GM12891 (cell line): ENCODE results near the gene LEAP2.

Experiments
- POLR2A ChIP-seq: IDR thresholded peaks from 2 replicates; pipeline ENCODE4 v1.6.1; 2011; ENCODE audit warnings: low read depth, low read length, control low read depth
- POU2F2 ChIP-seq: IDR thresholded peaks from 2 replicates; pipeline ENCODE4 v1.6.1; 2011; ENCODE audit warnings: low read depth, mild to moderate bottlenecking, control low read depth, low read length, moderate library complexity

DNA sequence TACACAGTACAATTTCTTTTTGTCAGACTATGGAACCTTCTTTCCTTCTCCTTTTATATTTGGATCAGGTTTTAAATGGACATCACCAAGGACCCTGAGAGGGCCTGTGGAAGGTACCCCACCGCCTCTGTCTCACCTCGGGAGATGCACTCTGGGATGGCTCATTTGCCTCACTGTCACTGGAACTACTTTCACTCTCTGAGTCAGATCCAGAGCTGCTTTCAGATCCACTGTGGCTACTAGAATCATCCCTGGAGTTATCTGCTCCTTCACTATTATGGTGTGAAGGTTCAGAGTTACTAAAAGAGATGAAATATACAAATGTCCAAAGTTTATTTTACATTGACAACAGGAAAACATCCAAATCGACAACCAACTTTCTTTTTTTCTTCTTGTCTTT is 24.6 kb downstream of the LEAP2 start:
- no peak for TF ChIP-seq POLR2A
- TF ChIP-seq POU2F2 = no peak
